Measurements from ENCODE around the gene GABARAPL2. TPM values are rescaled to one million over a fixed set of nuclear protein-coding genes. Genes with fewer than 3 reads are reported as not detected.
A peak's percentile ranks its signal among the peaks of the same experiment; 100 is the strongest.

GABARAPL2 gene
- total RNA-seq, 4 donors from 2014 or later, result 52.0 to 80.9 (median 61.9) TPM

DNA sequence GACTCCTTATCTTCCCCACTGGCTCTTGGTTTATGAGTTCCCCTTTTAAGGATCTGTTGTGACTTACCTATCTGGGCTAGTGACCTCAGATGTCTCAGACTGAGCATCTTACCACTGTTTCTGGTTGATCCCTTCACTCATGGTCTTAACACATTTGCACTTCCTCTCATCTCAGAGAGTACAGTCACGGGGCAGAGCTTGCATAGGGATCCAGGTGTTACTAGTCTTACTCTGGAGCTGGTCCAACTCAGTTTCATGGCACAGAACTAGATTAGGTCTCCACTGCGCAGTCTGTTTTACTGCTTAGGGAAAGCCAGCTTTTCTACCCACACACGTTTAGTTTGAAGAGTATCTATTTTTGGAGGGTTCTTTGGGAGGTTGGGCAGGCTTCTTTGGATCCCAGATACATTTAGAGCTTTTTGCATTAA lies 10.2 kb downstream of the GABARAPL2 start:
- Histone ChIP-seq H3K36me3 (peaks cover 0 to 87% (median 0%) of the 10 kb centered on the region in 3 donors), H3K4me1 (peaks cover 0 to 9% (median 0%) of the 10 kb centered on the region in 4 donors), H3K4me3 (no peak overlapping the region), H3K27me3 (no peaks in the 10 kb centered on the region), H3K9me3 (no peaks in the 10 kb centered on the region), H3K27ac (no peak overlapping the region)
- DNase-seq, result no peak
- no peak for TF ChIP-seq CTCF (IDR thresholded peaks at IDR 0.05)
- no peak for TF ChIP-seq POLR2A (IDR thresholded peaks at IDR 0.05)

GRCh38 chr16:75578212-75578611 lies 12.0 kb downstream of the GABARAPL2 start:
- no peak for TF ChIP-seq POLR2A (IDR thresholded peaks at IDR 0.05)
- no peak for TF ChIP-seq CTCF (IDR thresholded peaks at IDR 0.05)
- H3K4me3 ChIP-seq, result no peak overlapping the region
- peak in 1 of 3 donors; percentile 18 for DNase-seq
- no peak overlapping the region for H3K27ac ChIP-seq
- H3K36me3 ChIP-seq, result peaks cover 0 to 69% (median 0%) of the 10 kb centered on the region in 3 donors
- H3K27me3 ChIP-seq, result no peaks in the 10 kb centered on the region
- H3K4me1 ChIP-seq, result no peaks in the 10 kb centered on the region
- no peaks in the 10 kb centered on the region for H3K9me3 ChIP-seq

DNA sequence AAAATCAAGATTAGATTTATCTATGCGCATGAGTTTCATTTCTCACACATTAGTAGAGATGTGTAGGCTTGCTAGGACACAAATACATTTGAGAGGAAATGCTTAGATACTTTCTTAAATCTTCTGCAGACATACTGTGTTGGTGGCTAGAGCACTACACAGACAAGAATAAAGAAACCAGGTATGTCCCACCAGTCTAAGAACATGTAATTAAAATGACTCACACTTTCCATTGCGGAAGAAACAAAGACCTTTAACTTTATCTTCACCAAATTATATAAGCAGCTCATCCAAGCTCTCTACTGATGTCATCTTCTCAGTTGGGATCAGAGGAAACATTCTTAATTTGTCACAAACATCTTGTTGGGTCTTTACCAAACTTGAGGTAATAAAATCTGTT lies 12.5 kb downstream of the GABARAPL2 start:
- DNase-seq, result no peak
- peaks cover 0 to 64% (median 0%) of the 10 kb centered on the region in 3 donors for H3K36me3 ChIP-seq
- H3K4me3 ChIP-seq, result no peak overlapping the region
- H3K27ac ChIP-seq, result no peak overlapping the region
- TF ChIP-seq CTCF (IDR thresholded peaks at IDR 0.05) (no peak), POLR2A (IDR thresholded peaks at IDR 0.05) (no peak)
- H3K4me1 ChIP-seq, result no peaks in the 10 kb centered on the region
- H3K9me3 ChIP-seq, result no peaks in the 10 kb centered on the region
- H3K27me3 ChIP-seq, result no peaks in the 10 kb centered on the region

- Histone ChIP-seq H3K4me3 (no peak overlapping the region), H3K4me1 (no peaks in the 10 kb centered on the region), H3K27me3 (no peaks in the 10 kb centered on the region), H3K9me3 (no peaks in the 10 kb centered on the region), H3K27ac (no peak overlapping the region), H3K36me3 (peaks cover 0 to 58% (median 0%) of the 10 kb centered on the region in 3 donors)
- TF ChIP-seq CTCF (IDR thresholded peaks at IDR 0.05) (no peak), POLR2A (IDR thresholded peaks at IDR 0.05) (no peak)
- no peak for DNase-seq
These were observed 13.2 kb downstream of the GABARAPL2 start for GRCh38 chr16:75579281-75579834.

- no peak overlapping the region for H3K27ac ChIP-seq
- no peaks in the 10 kb centered on the region for H3K9me3 ChIP-seq
- no peaks in the 10 kb centered on the region for H3K4me1 ChIP-seq
- no peak overlapping the region for H3K4me3 ChIP-seq
- TF ChIP-seq CTCF (IDR thresholded peaks at IDR 0.05) (no peak), POLR2A (IDR thresholded peaks at IDR 0.05) (no peak)
- H3K27me3 ChIP-seq, result no peaks in the 10 kb centered on the region
- no peak for DNase-seq
- peaks cover 0 to 11% (median 0%) of the 10 kb centered on the region in 3 donors for H3K36me3 ChIP-seq
These were observed 17.9 kb downstream of the GABARAPL2 start for GRCh38 chr16:75584108-75584507.
